H9 (cell line): Measurements from ENCODE around the gene CBS. TPM values are rescaled to one million over a fixed set of nuclear protein-coding genes. Genes with fewer than 3 reads are reported as not detected.

Experiments
- DNase-seq: peaks from one replicate; pipeline ENCODE4 v3.0.0-alpha.2; 2017
- H2AFZ ChIP-seq: one replicate; pipeline ENCODE4 v1.6.1; 2013; ENCODE audit warnings: mild to moderate bottlenecking, low read length, control low read depth, moderate library complexity
- H2AK5ac ChIP-seq: 2 replicates; pipeline ENCODE4 v1.6.1; 2013; ENCODE audit warnings: low read length, control low read depth, mixed read lengths; ENCODE audit not compliant: insufficient read length
- H2BK120ac ChIP-seq: one replicate; pipeline ENCODE4 v1.6.1; 2013; ENCODE audit warnings: low read depth, mild to moderate bottlenecking, low read length, control low read depth, inconsistent platforms; ENCODE audit not compliant: poor library complexity, severe bottlenecking
- H2BK12ac ChIP-seq: 2 replicates; pipeline ENCODE4 v1.6.1; 2013; ENCODE audit warnings: low read length, control low read depth, mixed read lengths, low read depth; ENCODE audit not compliant: insufficient read length
- H2BK15ac ChIP-seq: 2 replicates; pipeline ENCODE4 v1.6.1; 2013; ENCODE audit warnings: low read depth, low read length, control low read depth
- H2BK20ac ChIP-seq: one replicate; pipeline ENCODE4 v1.6.1; 2013; ENCODE audit warnings: low read depth, mild to moderate bottlenecking, low read length, control low read depth, inconsistent platforms; ENCODE audit not compliant: poor library complexity, severe bottlenecking
- H2BK5ac ChIP-seq: 2 replicates; pipeline ENCODE4 v1.6.1; 2013; ENCODE audit warnings: low read length, control low read depth, mixed read lengths; ENCODE audit not compliant: insufficient read length
- H3K14ac ChIP-seq: 2 replicates; pipeline ENCODE4 v1.6.1; 2013; ENCODE audit warnings: low read length, control low read depth; ENCODE audit not compliant: insufficient read depth
- H3K18ac ChIP-seq: 2 replicates; pipeline ENCODE4 v1.6.1; 2013; ENCODE audit warnings: low read depth, mild to moderate bottlenecking, mixed read lengths, low read length, control low read depth; ENCODE audit not compliant: insufficient read length
- H3K23ac ChIP-seq: 2 replicates; pipeline ENCODE4 v1.6.1; 2013; ENCODE audit warnings: low read length, control low read depth, mixed read lengths, low read depth; ENCODE audit not compliant: insufficient read length
- H3K23me2 ChIP-seq: 2 replicates; pipeline ENCODE4 v1.6.1; 2013; ENCODE audit warnings: low read depth, mild to moderate bottlenecking, mixed read lengths, low read length, control low read depth; ENCODE audit not compliant: insufficient read length, poor library complexity, severe bottlenecking
- H3K27ac ChIP-seq: 2 replicates; pipeline ENCODE4 v1.5.1; 2013; ENCODE audit warnings: low read length, control low read depth, mixed read lengths, low read depth; ENCODE audit not compliant: insufficient read length
- H3K27me3 ChIP-seq: 2 replicates; pipeline ENCODE4 v1.6.1; 2013; ENCODE audit warnings: low read length, control low read depth, inconsistent platforms; ENCODE audit not compliant: insufficient read depth
- H3K4ac ChIP-seq: 2 replicates; pipeline ENCODE4 v1.6.1; 2013; ENCODE audit warnings: low read depth, mild to moderate bottlenecking, control low read depth, inconsistent platforms, low read length, moderate library complexity
- H3K4me1 ChIP-seq: 2 replicates; pipeline ENCODE4 v1.6.1; 2013; ENCODE audit warnings: low read length, control low read depth, inconsistent platforms; ENCODE audit not compliant: insufficient read depth
- H3K4me2 ChIP-seq: 2 replicates; pipeline ENCODE4 v1.6.1; 2013; ENCODE audit warnings: low read length, control low read depth, mixed read lengths; ENCODE audit not compliant: insufficient read length, insufficient read depth
- H3K56ac ChIP-seq: 2 replicates; pipeline ENCODE4 v1.6.1; 2013; ENCODE audit warnings: low read depth, mild to moderate bottlenecking, mixed read lengths, low read length, control low read depth; ENCODE audit not compliant: insufficient read length
- H3K79me1 ChIP-seq: 2 replicates; pipeline ENCODE4 v1.6.1; 2013; ENCODE audit warnings: low read depth, mild to moderate bottlenecking, moderate library complexity, low read length, control low read depth, inconsistent platforms; ENCODE audit not compliant: insufficient read depth, poor library complexity, severe bottlenecking
- H3K79me2 ChIP-seq: 2 replicates; pipeline ENCODE4 v1.6.1; 2013; ENCODE audit warnings: low read length, control low read depth, inconsistent platforms; ENCODE audit not compliant: insufficient read depth
- H3K9ac ChIP-seq: 2 replicates; pipeline ENCODE4 v1.6.1; 2013; ENCODE audit warnings: low read length, control low read depth, mixed read lengths; ENCODE audit not compliant: insufficient read length; ENCODE audit errors: extremely low read depth
- H3K9me3 ChIP-seq: one replicate; pipeline ENCODE4 v1.6.1; 2013; ENCODE audit warnings: low read depth, low read length, inconsistent platforms; ENCODE audit not compliant: control insufficient read depth
- H3T11ph ChIP-seq: one replicate; pipeline ENCODE4 v1.6.1; 2013; ENCODE audit warnings: mild to moderate bottlenecking, low read length, control low read depth, inconsistent platforms
- H4K20me1 ChIP-seq: one replicate; pipeline ENCODE4 v1.6.1; 2013; ENCODE audit not compliant: control insufficient read depth, insufficient read length, insufficient read depth
- H4K5ac ChIP-seq: 2 replicates; pipeline ENCODE4 v1.6.1; 2013; ENCODE audit warnings: low read depth, mild to moderate bottlenecking, mixed read lengths, low read length, control low read depth; ENCODE audit not compliant: insufficient read length
- H4K8ac ChIP-seq: replicated peaks from 2 replicates; pipeline ENCODE4 v1.6.1; 2013; ENCODE audit warnings: low read length, control low read depth, mixed read lengths, low read depth; ENCODE audit not compliant: insufficient read length
- H4K91ac ChIP-seq: 2 replicates; pipeline ENCODE4 v1.6.1; 2013; ENCODE audit warnings: low read depth, mild to moderate bottlenecking, moderate library complexity, mixed read lengths, low read length, control low read depth; ENCODE audit not compliant: insufficient read length
- H3K27ac Mint-ChIP-seq, 3 experiments: 2 replicates in 2 of 3; 3 replicates in 1 of 3; pipeline ENCODE4 v1.8.0; 2020 to 2021; ENCODE audit warnings: mixed read lengths in 3 of 3, mild to moderate bottlenecking in 1 of 3, moderate library complexity in 1 of 3
- H3K27me3 Mint-ChIP-seq: 2 replicates; pipeline ENCODE4 v1.8.0; 2021; ENCODE audit warnings: low read depth, mild to moderate bottlenecking, moderate library complexity, mixed read lengths
- H3K36me3 Mint-ChIP-seq, 3 experiments: 2 replicates in 2 of 3; 3 replicates in 1 of 3; pipeline ENCODE4 v1.8.0; 2020 to 2021; ENCODE audit warnings: low read depth in 3 of 3, mixed read lengths in 3 of 3; ENCODE audit not compliant: insufficient read depth in 1 of 3
- H3K4me1 Mint-ChIP-seq, 2 experiments: 2 replicates each; pipeline ENCODE4 v1.8.0; 2020; ENCODE audit warnings: mixed read lengths in 2 of 2
- H3K4me3 Mint-ChIP-seq, 2 experiments: 2 replicates in 1 of 2; 3 replicates in 1 of 2; pipeline ENCODE4 v1.8.0; 2020 to 2021; ENCODE audit warnings: mild to moderate bottlenecking in 2 of 2, mixed read lengths in 2 of 2, moderate library complexity in 1 of 2
- H3K9me3 Mint-ChIP-seq, 2 experiments: 2 replicates in 1 of 2; 3 replicates in 1 of 2; pipeline ENCODE4 v1.8.0; 2020; ENCODE audit warnings: mild to moderate bottlenecking in 2 of 2, mixed read lengths in 2 of 2, moderate library complexity in 1 of 2
- WGBS: extraction: QIAGEN DNeasy Blood & Tissue Kit; methylation state at CpG from one replicate; pipeline ENCODE4 v1.1.7; 2013; ENCODE audit warnings: missing lambda C conversion rate, low lambda C conversion rate, mixed read lengths; ENCODE audit not compliant: insufficient read length; ENCODE audit errors: extremely low coverage; 5-methylcytosine and 5-hydroxymethylcytosine counted together
- total RNA-seq: library from RNA; stranded (reverse); gene quantifications from 2 replicates; pipeline ENCODE4 v1.2.1, GENCODE V29; 2021
- TF ChIP-seq, protein P1 (sequence below): fragments of 200-600 bp; sonication (generic); conservative IDR thresholded peaks from 3 replicates; pipeline ENCODE4 v1.8.0; 2021; ENCODE audit warnings: antibody characterized with exemption, mild to moderate bottlenecking

CBS gene
- total RNA-seq, 1 experiment from 2014 or later: 350 TPM

- WGBS: no CpG with 5 or more reads among the region's 1 CpG
- Histone ChIP-seq H3K79me2 (no peaks in the 10 kb centered on the region), H4K5ac (no peak overlapping the region), H3K27ac (no peak overlapping the region), H4K20me1 (no peaks in the 10 kb centered on the region), H3K9ac (no peak overlapping the region), H4K8ac (no peak overlapping the region), H3T11ph (no peak overlapping the region), H3K18ac (no peak overlapping the region), H4K91ac (no peak overlapping the region), H2AK5ac (no peak overlapping the region), H3K14ac (no peak overlapping the region), H3K79me1 (no peaks in the 10 kb centered on the region), H3K27me3 (no peaks in the 10 kb centered on the region), H3K4me1 (no peaks in the 10 kb centered on the region), H2BK15ac (no peak overlapping the region), H2BK120ac (no peak overlapping the region), H2BK12ac (no peak overlapping the region), H3K9me3 (no peaks in the 10 kb centered on the region), H3K23ac (no peak overlapping the region), H3K4ac (no peak overlapping the region), H2BK5ac (no peak overlapping the region), H3K23me2 (no peaks in the 10 kb centered on the region), H2BK20ac (no peak overlapping the region), H2AFZ (no peak overlapping the region), H3K4me2 (no peak overlapping the region), H3K56ac (no peak overlapping the region)
- H3K9me3 Mint-ChIP-seq: no peaks in the 10 kb centered on the region
- H3K27ac Mint-ChIP-seq: no peak overlapping the region; a peak in 1 of 7 replicates
- no peak overlapping the region for H3K4me3 Mint-ChIP-seq
- TF ChIP-seq, protein P1, sequence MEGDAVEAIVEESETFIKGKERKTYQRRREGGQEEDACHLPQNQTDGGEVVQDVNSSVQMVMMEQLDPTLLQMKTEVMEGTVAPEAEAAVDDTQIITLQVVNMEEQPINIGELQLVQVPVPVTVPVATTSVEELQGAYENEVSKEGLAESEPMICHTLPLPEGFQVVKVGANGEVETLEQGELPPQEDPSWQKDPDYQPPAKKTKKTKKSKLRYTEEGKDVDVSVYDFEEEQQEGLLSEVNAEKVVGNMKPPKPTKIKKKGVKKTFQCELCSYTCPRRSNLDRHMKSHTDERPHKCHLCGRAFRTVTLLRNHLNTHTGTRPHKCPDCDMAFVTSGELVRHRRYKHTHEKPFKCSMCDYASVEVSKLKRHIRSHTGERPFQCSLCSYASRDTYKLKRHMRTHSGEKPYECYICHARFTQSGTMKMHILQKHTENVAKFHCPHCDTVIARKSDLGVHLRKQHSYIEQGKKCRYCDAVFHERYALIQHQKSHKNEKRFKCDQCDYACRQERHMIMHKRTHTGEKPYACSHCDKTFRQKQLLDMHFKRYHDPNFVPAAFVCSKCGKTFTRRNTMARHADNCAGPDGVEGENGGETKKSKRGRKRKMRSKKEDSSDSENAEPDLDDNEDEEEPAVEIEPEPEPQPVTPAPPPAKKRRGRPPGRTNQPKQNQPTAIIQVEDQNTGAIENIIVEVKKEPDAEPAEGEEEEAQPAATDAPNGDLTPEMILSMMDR: no peak
- peaks cover 14 to 43% (median 31%) of the 10 kb centered on the region in 3 experiments; a peak in 6 of 7 replicates for H3K36me3 Mint-ChIP-seq
- DNase-seq: no peak
- no peaks in the 10 kb centered on the region for H3K4me1 Mint-ChIP-seq
- H3K27me3 Mint-ChIP-seq: no peaks in the 10 kb centered on the region
These were observed 41.5 kb downstream of the CBS start for GRCh38 chr21:43034101-43034500.
